GM18870 (cell line): ENCODE data around the gene TTC24.
"Not testable (repeated sequence)": the region's sequence is repeated elsewhere in the genome, so short reads cannot be mapped to it uniquely, and the experiment has no call there.

Experiments
- ATAC-seq: cut with Tn5 transposase; IDR thresholded peaks from one replicate; pipeline ENCODE4 v1.9.1; 2021; ENCODE audit warnings: moderate library complexity; ENCODE audit not compliant: unreplicated experiment

Gene TTC24

DNA sequence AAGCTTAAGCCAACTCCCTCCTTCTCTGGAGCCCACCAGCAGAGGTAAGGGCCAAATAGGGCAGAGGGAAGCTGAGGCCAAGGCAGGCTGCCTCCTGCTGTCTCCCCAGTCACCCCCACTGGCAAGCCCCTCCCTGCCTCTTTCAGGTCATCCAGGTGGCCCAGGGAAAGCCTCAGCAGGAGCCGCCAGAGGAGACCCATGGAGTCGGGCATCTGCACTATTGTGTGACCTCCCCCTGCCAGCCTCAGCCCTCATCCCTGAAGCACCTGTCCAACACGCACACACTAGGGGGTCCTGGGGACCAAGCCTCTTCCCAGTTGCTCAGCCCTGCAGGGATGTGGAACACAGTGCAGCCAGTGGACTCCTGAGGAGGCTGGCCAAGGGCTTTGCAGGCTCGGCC lies 6.8 kb downstream of the TTC24 start:
- ATAC-seq: no peak

DNA sequence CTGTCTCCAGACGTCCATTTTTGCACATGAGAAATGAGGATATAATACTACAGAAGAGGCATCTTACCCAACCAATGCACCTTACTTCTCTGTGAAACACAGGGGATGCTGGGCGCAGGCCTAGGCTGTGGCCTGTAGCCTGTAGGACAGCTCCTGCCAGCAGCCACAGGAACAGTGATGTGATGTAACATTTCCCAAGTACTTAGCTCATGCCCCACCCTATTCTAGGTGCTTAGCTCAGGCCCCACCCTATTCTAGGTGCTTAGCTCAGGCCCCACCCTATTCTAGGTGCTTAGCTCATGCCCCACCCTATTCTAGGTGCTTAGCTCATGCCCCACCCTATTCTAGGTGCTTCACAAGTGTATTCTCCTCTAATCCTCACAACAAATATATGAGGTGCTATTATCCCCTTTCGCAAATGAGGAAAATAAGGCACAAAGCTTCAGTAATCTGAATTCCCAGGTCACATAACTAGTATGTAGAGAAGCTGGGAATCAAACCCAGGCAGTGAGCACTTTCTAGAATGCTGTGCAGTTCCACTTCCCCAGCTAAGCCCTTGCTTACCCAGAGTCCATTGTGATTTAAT lies 7.5 kb downstream of the TTC24 start:
- no peak for ATAC-seq

DNA sequence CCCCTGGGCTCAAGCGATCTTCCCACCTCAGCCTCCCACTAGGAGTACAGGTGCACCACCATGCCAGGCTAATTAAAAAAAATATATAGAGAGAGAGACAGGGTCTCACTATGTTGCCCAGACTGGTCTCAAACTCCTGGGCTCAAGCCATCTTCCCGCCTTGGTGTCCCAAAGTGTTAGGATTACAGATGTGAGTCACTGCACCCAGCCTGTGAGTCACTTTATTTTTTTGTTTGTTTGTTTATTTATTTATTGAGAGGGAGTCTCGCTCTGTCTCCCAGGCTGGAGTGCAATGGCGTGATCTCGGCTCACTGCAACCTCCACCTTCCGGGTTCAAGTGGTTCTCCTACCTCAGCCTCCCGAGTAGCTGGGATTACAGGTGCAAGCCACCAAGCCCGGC lies 8.4 kb downstream of the TTC24 start:
- not testable (repeated sequence) for ATAC-seq

DNA sequence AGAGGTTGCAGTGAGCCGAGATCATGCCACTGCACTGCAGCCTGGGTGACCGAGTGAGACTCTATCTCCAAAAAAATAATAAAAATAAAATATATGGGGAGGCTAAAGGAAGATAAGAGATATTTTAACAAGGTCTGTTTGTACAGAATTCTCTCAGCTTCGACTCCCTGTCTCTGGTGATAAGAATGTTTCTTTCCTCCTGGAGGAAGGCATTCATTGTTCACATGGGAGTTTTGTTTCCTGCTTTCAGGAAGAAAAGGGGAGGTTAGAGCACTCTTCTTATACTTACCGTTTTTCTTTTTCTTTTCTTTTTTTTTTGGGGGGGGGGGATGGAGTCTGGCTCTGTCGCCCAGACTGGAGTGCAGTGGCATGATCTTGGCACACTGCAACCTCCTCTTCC lies 10.0 kb downstream of the TTC24 start:
- ATAC-seq: no peak

DNA sequence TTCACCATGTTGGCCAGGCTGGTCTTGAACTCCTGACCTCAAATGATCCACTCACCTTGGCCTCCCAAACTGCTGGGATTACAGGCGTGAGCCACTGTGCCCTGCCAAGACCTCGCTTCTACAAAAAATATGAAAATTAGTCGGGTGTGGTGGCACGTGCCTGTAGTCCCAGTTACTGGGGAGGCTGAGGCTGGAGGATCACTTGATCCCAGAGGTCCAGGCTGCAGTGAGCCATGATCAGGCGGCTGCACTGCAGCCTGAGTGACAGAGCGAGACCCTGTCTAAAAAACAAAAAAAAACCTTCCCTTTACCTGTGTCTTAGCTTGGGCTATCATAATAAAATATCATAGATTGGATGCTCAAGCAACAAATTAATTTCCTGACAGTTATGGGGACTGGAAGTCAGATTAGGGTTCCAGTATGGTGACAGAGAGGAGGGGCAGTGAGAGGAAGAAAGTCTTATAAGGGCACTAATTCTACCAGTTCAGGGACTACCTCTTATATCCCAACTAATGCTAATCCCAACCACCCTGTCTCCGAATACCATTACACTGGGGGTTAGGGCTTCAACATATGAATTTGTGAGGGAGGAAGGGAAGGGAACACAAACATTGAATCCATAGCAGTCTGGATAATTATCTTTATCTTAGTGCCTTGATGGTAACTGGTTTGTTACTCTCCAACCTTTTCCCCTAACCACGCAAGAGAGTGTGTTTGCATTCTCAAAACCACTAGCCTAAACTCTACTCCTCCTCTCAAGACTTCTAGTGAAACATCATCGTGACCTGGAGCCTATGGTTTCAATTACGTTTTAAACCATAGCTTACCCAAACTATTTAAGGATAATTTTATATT lies 11.0 kb downstream of the TTC24 start:
- no peak for ATAC-seq

DNA sequence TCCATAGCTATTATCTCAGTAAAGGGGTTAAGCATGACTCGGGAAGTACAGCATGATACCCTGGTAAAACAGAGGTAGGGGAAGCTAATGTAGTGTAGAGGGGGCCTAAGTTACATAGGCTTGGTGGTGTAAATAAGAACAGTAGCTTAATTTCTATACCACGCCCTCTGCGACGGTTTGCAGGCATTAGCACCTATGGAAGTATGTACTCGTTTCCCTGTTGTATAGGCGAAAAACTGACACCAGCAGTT lies 11.6 kb downstream of the TTC24 start:
- ATAC-seq: no peak

DNA sequence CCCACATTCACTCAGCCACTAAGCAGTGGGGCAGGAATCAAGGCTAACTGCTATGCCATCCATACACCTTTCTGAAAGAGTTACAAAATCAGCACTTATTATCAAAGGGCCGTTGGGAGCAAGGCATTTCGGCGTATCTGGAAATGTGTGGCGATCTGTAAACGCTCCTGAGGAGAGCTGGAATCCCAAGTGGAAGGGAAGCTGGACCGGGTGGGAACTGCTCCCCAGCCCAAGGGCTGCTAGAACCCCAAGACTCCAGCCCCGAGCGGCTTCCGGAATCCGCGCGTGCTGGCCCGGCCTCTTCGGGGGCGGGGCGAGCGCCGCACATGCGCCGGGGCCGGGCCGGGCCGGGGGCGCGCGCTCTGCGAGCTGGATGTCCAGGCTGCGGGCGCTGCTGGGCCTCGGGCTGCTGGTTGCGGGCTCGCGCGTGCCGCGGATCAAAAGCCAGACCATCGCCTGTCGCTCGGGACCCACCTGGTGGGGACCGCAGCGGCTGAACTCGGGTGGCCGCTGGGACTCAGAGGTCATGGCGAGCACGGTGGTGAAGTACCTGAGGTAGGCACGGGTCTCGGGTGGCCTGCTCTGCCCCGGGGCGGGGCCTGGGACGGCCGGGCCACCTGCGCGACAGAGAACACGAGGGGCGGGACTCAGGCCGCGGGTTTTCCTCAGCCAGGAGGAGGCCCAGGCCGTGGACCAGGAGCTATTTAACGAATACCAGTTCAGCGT lies 12.1 kb downstream of the TTC24 start, which contains the start of gene NAXE:
NAXE (plus strand) TSS at position 345 of the 726 bp plus-strand sequence; CDS start at position 374, 29 bp downstream.
- ATAC-seq: no peak

DNA sequence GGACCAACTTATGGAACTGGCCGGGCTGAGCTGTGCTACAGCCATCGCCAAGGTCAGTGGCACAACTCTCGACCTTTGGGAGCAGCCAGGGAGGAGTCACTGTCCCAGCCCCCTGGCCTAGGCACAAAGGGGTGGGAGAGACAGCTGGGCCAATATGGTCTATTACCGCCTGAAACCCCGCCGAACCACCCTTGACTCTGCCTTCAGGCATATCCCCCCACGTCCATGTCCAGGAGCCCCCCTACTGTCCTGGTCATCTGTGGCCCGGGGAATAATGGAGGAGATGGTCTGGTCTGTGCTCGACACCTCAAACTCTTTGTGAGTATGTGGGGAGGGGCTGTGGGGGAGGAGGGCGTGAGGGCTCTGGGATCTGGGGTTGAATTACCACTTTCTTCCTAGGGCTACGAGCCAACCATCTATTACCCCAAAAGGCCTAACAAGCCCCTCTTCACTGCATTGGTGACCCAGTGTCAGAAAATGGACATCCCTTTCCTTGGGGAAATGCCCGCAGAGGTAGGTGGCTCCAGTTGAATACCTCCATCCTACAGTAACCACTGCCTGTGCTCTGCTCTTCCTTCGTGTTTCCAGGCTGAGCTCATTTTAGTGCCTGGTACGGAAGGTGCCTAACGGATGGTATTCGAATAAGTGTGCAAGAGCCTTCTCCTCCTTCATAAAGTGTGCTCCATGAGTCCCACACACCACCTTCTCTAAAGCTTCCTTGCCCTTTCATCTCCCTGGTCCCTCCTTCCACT lies 12.8 kb downstream of the TTC24 start:
- ATAC-seq: no peak

DNA sequence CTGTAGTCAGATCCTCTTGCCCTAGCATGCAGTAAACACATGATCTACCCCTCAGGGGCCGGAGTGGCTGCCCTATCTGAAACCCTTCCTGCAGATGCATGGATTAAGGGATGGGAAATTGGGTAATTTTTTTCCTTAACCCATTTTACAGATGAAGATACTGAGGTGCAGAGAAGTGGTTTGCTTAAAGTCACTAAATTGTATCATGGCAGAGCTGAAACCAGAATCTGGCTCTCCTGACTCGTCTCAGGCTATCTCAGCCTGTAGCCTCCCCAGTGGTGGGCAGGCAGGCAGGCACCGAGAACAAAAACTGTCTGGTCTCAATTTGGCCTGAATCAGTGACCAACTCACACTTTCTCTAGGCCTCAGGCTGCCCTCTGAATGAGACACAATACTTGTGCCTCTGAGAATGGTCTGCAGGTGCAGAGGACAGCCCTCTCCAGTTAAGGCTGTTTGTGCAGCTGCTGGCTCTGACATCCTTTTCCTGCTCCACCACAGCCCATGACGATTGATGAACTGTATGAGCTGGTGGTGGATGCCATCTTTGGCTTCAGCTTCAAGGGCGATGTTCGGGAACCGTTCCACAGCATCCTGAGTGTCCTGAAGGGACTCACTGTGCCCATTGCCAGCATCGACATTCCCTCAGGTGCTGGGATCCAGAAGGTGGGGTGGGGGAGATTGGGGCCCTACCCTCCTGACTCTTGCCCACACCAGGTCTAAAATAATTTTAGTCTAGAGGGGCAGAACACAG lies 13.6 kb downstream of the TTC24 start:
- ATAC-seq: no peak

DNA sequence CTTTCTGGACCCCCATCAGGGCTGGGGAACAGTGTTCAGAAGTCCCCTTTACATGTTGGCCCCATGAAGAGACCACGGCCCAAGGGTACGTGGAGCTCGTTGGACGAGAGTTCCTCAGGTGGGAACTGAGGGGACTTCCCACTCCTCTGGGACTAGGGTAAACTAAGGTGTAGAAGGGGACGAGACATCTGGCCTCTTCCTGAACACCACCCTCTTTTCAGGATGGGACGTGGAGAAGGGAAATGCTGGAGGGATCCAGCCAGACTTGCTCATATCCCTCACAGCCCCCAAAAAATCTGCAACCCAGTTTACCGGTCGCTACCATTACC lies 14.1 kb downstream of the TTC24 start:
- ATAC-seq: no peak

DNA sequence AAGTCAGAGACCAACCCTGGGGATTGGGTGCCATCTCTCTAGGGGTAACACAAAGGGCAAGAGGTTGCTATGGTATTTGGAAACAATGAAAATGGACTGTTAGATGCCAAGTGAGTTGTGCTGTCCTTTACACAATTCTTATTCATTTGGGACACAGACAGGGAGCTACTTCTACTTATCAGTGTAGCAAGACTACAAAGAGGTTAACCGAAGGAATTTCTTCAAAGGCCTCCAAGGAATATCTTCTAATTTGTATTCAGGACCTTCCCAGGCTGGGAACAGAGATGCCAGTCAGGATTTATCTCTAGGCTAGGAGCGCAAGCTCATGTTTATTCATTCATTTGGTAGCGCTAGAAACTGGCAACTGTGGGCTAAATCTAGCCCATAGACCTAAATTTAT lies 14.7 kb downstream of the TTC24 start:
- no peak for ATAC-seq

DNA sequence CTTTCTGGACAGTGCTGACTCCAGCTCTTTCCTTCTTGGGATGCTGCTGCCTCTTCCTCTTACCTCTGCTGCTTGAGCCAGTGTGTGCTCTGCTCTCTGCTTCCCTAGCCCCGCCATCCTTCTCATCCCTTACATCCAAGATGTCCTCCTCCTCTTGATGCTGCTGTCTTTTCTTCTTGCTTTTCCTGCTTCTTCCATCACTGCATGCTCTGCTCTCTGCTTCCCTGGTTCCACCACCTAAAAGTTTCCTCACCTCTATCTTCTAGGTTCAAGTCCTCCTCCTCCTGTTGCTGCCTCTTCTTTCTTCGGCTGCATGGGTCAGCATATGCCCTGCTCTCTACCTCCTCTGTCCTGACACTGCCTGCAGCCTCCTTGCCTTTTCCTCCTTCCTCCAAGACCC lies 15.5 kb downstream of the TTC24 start:
- no peak for ATAC-seq

DNA sequence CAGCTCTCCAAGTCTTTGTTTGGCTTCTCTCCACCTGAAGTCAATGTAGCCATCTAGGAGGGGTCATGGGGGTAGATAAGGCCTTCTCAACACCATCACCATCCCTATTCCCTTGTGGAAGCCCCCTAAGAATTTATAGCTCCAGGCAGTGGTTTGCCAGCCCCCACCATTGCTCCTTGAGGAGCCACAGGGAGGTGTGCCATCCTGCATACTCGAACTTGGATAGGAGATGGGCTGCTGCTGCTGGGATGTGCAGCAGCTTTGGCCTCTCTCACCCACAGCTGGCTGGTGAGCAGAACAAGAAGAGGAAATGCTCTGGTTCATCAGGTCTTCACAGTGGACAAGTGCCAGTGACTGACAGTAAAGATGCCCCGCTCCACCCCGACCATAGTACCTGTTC lies 16.9 kb downstream of the TTC24 start:
- no peak for ATAC-seq

DNA sequence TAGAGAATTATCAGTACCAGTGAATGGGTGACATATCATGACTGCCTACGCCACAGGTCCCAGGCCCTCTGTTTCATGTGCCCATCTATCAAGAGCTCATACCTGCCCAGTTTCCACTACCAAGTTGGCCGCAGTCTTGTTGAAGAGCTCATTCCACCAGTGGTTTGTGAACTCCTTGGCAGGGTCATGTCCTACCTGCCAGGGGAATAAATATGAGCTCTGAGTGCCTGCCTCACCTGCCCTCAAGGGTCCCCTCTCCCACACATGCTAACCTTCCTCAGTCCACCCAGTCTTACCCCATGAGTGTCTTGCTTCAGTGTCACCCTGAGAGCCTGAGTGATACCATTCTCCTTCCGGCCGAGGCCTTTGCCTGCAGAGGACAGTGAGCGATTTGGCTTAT lies 18.6 kb downstream of the TTC24 start:
- ATAC-seq: no peak

DNA sequence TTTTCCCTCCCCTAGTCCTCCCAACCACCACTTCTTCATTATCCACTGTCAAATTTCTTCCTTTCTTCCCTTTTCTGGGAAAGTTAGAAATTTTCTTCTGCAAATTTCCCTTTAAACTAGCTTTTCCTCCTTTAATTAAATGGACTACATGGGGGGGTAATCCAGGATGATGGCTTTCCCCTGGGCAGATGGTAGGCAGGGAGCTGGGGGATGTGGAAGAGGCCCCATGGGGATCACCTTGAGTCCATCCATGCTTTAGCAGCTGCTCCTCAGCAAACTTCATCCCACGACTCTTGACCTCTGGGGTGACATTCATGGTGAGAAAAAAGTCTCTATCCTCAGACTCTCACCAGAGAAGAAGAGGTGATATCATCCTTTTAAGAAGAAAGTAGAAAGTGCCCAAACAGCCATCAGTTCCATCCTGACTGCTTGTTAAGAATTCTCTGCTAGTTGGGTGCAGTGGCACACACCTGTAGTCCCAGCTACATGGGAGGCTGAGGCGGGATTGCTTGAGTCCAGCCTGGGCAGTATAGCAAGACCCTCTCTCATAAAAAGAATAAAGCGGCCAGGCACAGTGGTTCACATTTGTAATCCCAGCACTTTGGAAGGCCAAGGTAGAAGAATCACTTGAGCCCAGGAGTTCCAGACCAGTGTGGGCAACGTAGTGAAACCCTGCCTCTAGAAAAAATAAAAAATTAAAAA lies 19.4 kb downstream of the TTC24 start:
- ATAC-seq: no peak

DNA sequence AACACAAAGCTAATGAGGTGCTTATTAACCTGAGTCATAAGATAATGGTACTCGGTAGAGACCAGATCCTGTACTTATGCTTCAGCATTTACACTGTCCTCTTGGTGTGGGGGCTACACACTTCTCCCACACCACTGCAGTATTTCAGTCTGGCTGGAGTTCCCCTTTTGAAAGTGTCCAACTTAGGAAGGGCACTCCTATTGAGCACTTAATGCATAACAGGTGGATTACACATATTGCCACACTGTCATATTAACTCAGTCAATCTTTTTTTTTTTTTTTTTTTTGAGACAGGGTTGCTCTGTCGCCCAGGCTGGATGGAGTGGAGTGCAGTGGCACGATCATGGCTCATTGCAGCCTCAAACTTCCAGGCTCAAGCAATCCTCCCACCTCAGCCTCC lies 20.3 kb downstream of the TTC24 start:
- no peak for ATAC-seq

DNA sequence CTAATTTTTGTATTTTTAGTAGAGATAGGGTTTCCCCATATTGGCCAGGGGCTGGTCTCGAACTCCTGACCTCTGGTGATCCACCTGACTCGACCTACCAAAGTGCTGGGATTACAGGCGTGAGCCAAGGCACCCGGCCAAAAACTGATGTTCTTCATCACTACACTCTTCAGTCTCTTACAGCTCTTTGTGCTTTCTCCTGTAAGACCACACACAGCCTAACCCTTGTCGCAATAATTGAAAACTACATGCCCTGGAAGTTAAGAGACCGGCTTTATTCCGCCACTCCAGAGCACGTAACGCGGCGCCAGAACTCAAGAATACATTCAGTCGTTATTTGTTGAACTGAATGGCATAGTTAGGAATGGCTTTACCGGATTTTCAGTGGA lies 21.2 kb downstream of the TTC24 start:
- ATAC-seq: no peak

DNA sequence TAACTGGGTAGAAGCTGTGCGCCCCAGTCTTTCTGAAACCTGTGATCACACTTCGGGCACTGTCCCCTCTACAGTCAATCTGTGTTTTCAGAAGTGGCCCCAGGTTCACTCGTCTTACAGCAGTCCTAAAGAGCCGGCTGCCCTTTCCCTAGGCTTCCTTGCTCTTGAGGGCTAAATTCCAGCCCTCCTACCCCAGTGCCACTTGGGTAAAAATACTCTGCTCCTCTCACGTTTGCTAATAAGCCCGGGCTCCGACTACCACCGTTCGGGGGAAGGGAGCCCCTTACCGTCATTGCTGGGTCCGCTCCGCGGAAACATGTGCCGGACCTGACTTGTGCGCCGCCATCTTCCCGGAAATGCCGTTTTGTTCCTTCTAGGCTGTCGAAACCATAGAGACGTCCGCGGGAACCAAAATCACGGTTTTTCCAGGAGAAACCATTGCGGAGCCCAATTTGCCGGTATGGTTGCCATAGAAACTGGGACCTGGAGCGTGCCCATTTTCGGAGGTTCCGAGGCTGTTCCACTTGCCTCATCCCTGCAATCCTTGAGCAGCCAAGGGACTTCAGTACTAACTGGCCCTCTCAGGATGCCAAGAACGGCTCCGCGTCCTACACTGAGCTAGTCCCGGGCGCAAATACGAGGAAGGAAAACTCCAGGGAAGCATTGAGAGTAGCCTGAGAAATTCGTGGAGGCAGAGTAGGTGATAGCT lies 21.8 kb downstream of the TTC24 start, which contains the start of gene GPATCH4:
GPATCH4 (minus strand) TSS at position 358 of the 709 bp plus-strand sequence.
- ATAC-seq: peak; percentile 33

DNA sequence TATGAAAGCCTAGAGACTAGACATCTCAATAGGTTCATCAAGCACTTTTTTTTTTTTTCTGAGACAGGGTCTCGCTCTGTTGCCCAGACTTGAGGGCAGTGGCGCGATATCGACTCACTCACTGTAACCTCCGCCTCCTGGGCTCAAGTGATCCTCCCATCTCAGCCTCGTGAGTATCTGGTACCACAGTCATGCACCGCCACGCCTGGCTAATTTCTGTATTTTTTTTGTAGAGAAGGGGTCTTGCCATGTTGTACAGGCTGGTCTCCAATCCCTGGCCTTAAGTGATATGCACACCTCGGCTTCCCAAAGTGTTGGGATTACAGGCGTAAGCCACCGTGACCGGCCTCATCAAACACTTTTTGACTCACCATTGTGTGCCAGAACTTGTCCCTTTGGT lies 22.4 kb downstream of the TTC24 start:
- ATAC-seq: no peak

DNA sequence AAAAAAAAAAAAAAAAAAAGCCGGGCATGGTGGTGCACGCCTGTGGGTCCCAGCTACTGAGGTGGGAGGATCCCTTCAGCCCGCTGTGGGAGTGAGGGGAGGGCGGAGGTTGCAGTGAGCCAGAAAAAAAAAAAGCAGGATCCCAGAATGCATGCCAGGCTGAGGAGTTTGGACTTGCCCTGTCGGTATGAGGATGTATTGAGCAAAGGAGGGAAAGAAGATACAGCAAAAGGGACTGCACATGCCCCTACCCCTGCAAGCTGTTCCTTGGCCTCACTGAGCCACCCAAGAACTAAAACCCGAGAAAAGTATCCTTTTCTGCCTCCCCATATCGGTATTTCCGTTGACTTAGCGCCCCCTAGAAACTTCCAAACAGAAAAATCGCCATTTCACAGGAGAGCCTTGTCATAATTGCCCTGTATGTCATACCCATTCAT lies 23.1 kb downstream of the TTC24 start:
- no peak for ATAC-seq
